Stimulated activated CD8-positive, alpha-beta memory T cell treated with anti-CD3 and anti-CD28 coated beads, Interleukin-12 subunit alpha, Interleukin-12 subunit beta, amount 100 ng/mL, for 24 hours (primary cell): Measurements from ENCODE around the gene CIRBP.
A peak's percentile ranks its signal among the peaks of the same experiment; 100 is the strongest.
"Not testable (repeated sequence)": the region's sequence is repeated elsewhere in the genome, so short reads cannot be mapped to it uniquely, and the experiment has no call there.

ENCODE experiments used
- DNase-seq: peaks from one replicate; pipeline ENCODE4 v3.0.0-alpha.2; 2020; ENCODE audit errors: extremely low read depth

The CIRBP gene

GRCh38 chr19:1243768-1244692 is 25.1 kb upstream of the CIRBP start:
- DNase-seq: no peak

DNA sequence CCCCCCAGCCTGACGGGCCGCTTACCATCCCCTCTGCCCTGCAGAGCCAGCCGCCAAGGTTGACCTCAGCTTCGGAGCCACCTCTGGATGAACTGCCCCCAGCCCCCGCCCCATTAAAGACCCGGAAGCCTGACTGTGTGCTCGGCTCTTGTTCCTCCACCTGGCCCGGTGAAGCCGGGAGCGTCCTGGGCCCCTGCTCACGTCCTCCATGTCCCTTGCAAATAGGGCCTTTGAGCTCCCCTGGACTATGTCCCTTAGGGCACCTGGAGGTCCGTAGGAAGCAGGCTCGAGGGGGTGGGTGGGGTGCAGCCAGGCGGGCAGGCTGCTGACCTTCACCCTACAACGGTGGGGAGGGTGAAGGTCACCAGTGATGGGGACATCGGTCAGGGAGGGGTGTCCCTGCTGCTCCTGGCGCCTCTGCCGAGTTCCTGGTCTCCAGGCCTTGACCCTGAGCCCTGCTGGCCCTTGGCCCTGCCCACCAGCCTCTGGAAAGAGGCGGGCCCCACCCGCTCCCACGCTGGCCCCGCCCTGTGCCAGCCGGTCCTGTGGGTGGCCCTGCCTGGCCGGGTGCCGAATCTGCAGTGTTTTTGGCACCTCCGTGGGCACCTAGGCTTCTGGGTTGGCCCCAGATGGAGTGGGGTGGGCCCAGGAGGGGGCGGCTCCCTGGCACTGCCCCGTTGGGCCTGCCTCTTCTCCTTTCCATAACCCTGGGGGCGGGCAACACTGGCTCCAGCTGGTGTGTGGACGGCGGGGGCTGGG is 24.3 kb upstream of the CIRBP start:
- no peak for DNase-seq

DNA sequence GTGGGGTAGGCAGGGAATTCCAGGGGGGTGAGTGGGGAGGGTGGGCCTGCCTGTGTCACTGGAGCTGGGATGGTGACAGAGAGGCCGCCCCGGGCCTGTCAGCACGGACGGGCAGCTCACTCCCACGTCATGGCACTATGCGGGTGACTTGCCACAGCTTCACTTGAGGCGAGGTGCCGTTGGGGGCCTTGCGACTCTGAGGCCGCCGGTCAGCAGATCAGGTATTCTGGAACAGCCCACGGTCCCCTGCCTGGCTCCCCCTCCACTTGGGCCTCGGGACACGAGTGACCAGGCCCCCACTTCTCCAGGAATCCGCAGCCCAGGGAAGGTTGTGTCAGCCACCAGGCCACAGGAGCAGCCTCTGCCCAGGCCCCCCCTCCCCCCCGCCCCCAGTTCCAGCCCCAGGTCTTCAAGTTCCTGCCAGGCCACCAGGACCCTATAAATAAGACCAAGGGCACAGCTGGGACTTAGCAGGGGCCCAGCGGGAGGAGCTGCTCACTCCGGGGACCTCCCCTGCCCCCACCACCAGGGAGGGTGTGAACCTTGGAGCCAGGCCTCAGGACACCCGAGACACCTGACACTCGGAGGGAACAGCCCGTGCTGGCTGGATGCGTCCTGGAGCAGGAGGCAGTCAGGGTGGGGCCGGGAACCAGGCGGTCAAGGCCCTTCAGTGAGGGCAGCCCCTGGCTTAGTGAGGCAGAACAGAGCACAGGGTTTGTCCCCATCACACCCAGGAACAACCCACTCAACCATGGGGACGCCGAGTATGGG is 23.5 kb upstream of the CIRBP start:
- DNase-seq: no peak

GRCh38 chr19:1246265-1247087 is 22.7 kb upstream of the CIRBP start:
- not testable (repeated sequence) for DNase-seq

- no peak for DNase-seq
Observed at GRCh38 chr19:1247748-1248138, 21.4 kb upstream of the CIRBP start.

DNA sequence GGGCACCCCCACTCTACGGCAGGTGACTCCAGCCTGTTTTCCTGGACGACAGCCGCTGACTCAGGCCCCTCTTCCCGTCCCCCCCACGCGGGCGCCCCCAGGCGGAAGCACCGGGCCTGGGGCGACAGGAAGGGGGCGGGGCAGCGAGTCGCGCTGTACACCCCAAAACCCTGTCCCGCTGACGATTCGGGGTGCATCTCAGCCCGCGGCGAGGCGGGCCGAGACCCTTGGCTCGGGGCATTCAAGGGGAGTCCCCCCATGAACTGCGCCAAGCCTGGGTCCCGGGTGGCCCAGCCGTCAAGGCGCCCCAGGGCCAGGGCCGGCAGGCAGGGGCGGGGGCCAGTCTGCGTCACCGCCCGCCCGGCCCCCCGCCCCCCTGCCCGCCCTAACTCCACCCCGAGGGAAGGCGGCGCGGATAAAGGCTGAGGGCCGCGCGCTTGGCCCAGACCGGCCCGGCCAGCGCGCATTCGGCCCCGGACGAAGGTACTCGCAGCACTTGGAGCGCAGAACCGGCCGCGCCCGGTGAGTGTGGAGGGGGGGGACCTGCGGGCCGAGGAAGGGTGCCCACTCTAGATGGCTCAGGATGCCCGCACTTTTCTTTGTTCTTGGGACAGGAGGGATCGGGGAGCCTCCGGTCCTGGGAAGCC is 20.9 kb upstream of the CIRBP start, which contains the start of gene MIDN:
Gene MIDN, plus strand, starts transcription at position 445 of the 647 bp plus-strand sequence. CDS start 1,714 bp downstream, outside the sequence.
- DNase-seq: no peak

- DNase-seq: no peak
Observed at GRCh38 chr19:1248786-1249297, 20.3 kb upstream of the CIRBP start.

- peak; percentile 83 for DNase-seq
Observed at GRCh38 chr19:1249298-1249989, 19.7 kb upstream of the CIRBP start.

- DNase-seq: no peak
Observed at GRCh38 chr19:1249990-1250436, 19.1 kb upstream of the CIRBP start.

DNA sequence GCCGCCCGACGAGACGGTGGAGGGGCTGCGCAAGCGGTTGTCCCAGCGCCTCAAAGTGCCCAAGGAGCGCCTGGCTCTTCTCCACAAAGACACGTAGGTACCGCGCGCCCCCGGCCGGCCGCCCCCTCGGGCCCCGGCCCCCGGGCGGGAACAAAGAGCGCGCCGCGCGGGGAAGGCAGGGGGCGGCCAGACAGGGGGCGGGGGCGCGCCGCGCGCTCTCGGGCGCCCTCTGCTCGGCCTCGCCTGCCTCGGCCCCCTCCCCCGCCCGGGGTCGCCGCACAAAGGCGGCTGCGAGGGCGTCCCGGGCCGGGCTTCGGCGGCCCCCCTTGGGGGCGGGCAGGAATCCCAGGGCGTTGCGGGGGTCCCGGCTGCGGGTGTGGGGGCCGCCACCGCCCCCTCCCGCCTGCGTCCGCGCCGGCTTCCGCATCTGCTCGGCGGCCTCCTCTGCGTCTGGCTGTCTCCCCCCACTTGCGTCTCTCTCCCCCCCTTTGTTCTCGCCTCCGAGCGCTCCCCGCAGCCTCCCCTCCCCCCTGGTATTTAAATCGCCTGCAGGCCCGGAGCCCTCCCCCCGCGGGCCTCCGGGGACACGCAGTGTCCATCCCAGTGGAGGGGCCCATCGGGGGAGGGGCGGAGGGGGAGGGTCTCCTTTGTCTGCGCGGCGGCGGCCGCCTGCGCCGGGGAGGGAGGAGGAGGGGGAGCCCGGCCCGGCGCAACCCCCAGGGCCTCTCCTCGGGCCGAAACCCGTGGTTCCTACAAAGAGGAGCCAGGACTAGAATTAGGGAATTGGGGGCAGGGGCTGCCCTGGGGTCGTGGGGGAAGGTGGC is 18.5 kb upstream of the CIRBP start:
- DNase-seq: no peak

GRCh38 chr19:1251330-1252220 is 17.6 kb upstream of the CIRBP start:
- DNase-seq: no peak

DNA sequence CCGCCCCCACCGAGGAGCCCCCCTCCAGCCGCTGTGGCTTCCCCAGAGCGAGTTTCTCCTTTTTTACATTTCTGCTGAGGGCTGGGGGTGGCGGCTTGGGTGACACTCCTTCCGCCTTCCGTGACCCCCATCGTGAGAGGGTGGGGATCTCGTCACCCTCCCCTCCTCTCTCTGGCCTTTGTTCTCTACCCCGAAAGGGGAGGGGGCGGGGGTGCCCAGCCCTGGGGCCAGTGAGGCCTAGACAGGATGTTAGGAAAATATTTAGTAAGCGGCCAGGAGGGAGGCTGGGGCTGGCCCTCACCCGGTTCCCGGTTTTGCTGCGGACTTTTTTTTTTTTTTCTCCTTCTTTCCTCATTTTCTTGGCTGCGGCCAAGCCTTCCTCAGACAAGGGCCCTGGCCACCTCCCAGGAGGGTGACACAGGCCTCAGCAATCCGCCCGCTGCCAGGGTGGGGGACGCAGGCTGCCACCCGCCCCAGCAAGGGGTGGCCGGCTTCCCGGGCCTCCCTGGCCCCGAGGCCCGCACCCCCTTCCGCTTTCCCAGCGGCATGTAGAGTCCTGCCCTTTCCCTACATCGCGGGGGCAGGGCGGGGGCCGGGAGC is 16.8 kb upstream of the CIRBP start:
- DNase-seq: no peak

DNA sequence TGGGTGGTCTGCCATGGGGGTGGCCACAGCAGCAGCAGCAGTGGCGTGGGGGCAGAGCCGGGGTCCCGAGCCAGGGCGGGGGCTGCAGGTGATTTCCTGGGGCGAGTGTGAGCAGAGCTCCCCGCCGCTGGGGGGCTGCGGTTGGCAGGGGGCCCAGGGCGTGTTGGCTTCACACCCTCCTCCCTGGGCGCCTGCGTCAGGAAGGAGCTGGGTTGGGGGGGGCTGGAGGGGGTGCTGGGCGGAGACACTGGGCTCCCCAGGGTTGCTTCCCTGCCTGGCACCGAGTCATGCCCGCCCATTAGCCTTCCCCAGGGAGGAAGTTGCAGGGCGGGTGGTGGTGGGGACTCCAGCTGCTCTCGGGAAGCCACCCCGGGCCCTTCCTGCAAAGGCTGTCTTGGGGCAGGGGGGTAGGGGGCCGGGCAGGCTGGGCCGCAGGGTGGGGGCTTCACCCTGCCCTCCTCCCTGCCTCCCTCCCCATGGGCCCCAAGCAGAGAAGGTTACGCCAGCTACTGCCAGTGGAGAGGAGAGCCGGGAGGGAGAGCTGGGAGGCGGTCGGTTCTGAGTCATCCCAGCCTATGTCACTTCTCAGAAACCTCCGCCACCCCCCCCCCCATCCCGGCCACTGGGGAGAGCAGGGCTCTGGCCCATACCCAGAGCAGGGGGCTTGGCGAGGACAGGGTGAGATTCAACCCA is 16.2 kb upstream of the CIRBP start:
- DNase-seq: no peak

GRCh38 chr19:1253514-1254080 is 15.5 kb upstream of the CIRBP start:
- DNase-seq: no peak

DNA sequence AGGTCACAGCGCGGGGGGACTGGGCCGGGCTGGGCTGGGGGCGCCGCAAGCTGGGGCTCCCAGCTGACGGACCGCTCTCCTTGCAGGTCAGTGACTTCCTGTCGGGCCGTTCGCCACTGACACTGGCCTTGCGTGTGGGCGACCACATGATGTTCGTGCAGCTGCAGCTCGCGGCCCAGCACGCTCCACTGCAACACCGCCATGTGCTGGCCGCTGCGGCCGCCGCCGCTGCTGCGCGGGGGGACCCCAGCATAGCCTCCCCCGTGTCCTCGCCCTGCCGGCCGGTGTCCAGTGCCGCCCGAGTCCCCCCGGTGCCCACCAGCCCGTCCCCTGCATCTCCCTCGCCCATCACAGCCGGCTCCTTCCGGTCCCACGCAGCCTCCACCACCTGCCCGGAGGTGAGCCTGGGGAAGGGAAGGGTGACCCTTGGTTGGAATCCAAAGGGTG is 15.0 kb upstream of the CIRBP start:
- no peak for DNase-seq

- no peak for DNase-seq
Observed at GRCh38 chr19:1254530-1255185, 14.5 kb upstream of the CIRBP start.
